ENCODE results near the gene PTPN11. TPM values are rescaled to one million over a fixed set of nuclear protein-coding genes. Genes with fewer than 3 reads are reported as not detected.
A peak's percentile ranks its signal among the peaks of the same experiment; 100 is the strongest.
"Not testable (repeated sequence)": the region's sequence is repeated elsewhere in the genome, so short reads cannot be mapped to it uniquely, and the experiment has no call there.

Gene PTPN11
- total RNA-seq, 1 experiment from 2014 or later = 63.9 TPM

GRCh38 chr12:112409064-112409905, 9.5 kb upstream of the PTPN11 start, which contains the start of gene RPL6:
TSS of gene RPL6 (minus strand) at chr12:112409605. CDS start at chr12:112408656, 949 bp downstream.
- DNase-seq (ENCODE audit: low spot score) = peak; percentile 91

- no peak for DNase-seq (ENCODE audit: low spot score)
Observed at GRCh38 chr12:112409906-112410244, 8.9 kb upstream of the PTPN11 start.

- DNase-seq (ENCODE audit: low spot score) = no peak
Observed at GRCh38 chr12:112413855-112414625, 4.7 kb upstream of the PTPN11 start.

- not testable (repeated sequence) for DNase-seq (ENCODE audit: low spot score)
Observed at GRCh38 chr12:112415457-112415856, 3.3 kb upstream of the PTPN11 start.

- no peak for DNase-seq (ENCODE audit: low spot score)
Observed at GRCh38 chr12:112418273-112418607, 507 bp upstream of the PTPN11 start.

- DNase-seq (ENCODE audit: low spot score) = peak; percentile 54
Observed at GRCh38 chr12:112419297-112420133, 768 bp downstream of the PTPN11 start.

- DNase-seq (ENCODE audit: low spot score) = no peak
Observed at GRCh38 chr12:112420740-112421139, 2.0 kb downstream of the PTPN11 start.

GRCh38 chr12:112421363-112421762, 2.6 kb downstream of the PTPN11 start:
- no peak for DNase-seq (ENCODE audit: low spot score)

- no peak for DNase-seq (ENCODE audit: low spot score)
Observed at GRCh38 chr12:112422531-112422930, 3.8 kb downstream of the PTPN11 start.

GRCh38 chr12:112424126-112424525, 5.4 kb downstream of the PTPN11 start:
- DNase-seq (ENCODE audit: low spot score) = no peak

GRCh38 chr12:112425582-112426382, 7.0 kb downstream of the PTPN11 start:
- DNase-seq (ENCODE audit: low spot score) = no peak

- DNase-seq (ENCODE audit: low spot score) = no peak
Observed at GRCh38 chr12:112427760-112428159, 9.0 kb downstream of the PTPN11 start.

- DNase-seq (ENCODE audit: low spot score) = no peak
Observed at GRCh38 chr12:112430929-112431328, 12.2 kb downstream of the PTPN11 start.

GRCh38 chr12:112431965-112432364, 13.2 kb downstream of the PTPN11 start:
- DNase-seq (ENCODE audit: low spot score) = no peak

GRCh38 chr12:112433551-112433950, 14.8 kb downstream of the PTPN11 start:
- no peak for DNase-seq (ENCODE audit: low spot score)

GRCh38 chr12:112438645-112439044, 19.9 kb downstream of the PTPN11 start:
- not testable (repeated sequence) for DNase-seq (ENCODE audit: low spot score)

GRCh38 chr12:112439769-112440168, 21.0 kb downstream of the PTPN11 start:
- DNase-seq (ENCODE audit: low spot score) = no peak

- DNase-seq (ENCODE audit: low spot score) = not testable (repeated sequence)
Observed at GRCh38 chr12:112440653-112441052, 21.9 kb downstream of the PTPN11 start.

GRCh38 chr12:112443916-112444315, 25.2 kb downstream of the PTPN11 start:
- DNase-seq (ENCODE audit: low spot score) = no peak

- DNase-seq (ENCODE audit: low spot score) = no peak
Observed at GRCh38 chr12:112446008-112446725, 27.4 kb downstream of the PTPN11 start.

GRCh38 chr12:112447106-112447505, 28.4 kb downstream of the PTPN11 start:
- no peak for DNase-seq (ENCODE audit: low spot score)
